ENCODE results near the gene MARS2.
"Not testable (repeated sequence)": the region's sequence is repeated elsewhere in the genome, so short reads cannot be mapped to it uniquely, and the experiment has no call there.

The MARS2 gene

GRCh38 chr2:197711578-197711977 lies 6.4 kb downstream of the MARS2 start:
- DNase-seq (ENCODE audit: low read depth in 2 of 2): peak in 1 of 2 donors; percentile 38
- TF ChIP-seq CTCF (IDR thresholded peaks at IDR 0.05; ENCODE audit: low read depth, low read length): no peak
- no peak overlapping the region for H3K4me3 ChIP-seq (replicated peaks in 1 of 2; ENCODE audit: low read depth in 2 of 2, low read length in 2 of 2)

GRCh38 chr2:197713271-197713670 lies 8.1 kb downstream of the MARS2 start:
- no peak overlapping the region for H3K4me3 ChIP-seq (replicated peaks in 1 of 2; ENCODE audit: low read depth in 2 of 2, low read length in 2 of 2)
- TF ChIP-seq CTCF (IDR thresholded peaks at IDR 0.05; ENCODE audit: low read depth, low read length): no peak
- DNase-seq (ENCODE audit: low read depth in 2 of 2): no peak

- H3K4me3 ChIP-seq (replicated peaks in 1 of 2; ENCODE audit: low read depth in 2 of 2, low read length in 2 of 2): no peak overlapping the region
- no peak for DNase-seq (ENCODE audit: low read depth in 2 of 2)
- no peak for TF ChIP-seq CTCF (IDR thresholded peaks at IDR 0.05; ENCODE audit: low read depth, low read length)
These were observed 12.7 kb downstream of the MARS2 start for GRCh38 chr2:197717863-197718262.

- no peak for DNase-seq (ENCODE audit: low read depth in 2 of 2)
- TF ChIP-seq CTCF (IDR thresholded peaks at IDR 0.05; ENCODE audit: low read depth, low read length): no peak
- no peak overlapping the region for H3K4me3 ChIP-seq (replicated peaks in 1 of 2; ENCODE audit: low read depth in 2 of 2, low read length in 2 of 2)
These were observed 21.8 kb downstream of the MARS2 start for GRCh38 chr2:197727011-197727410.

GRCh38 chr2:197728555-197729544 lies 23.7 kb downstream of the MARS2 start:
- not testable (repeated sequence) for DNase-seq (ENCODE audit: low read depth in 2 of 2); H3K4me3 ChIP-seq (replicated peaks in 1 of 2; ENCODE audit: low read depth in 2 of 2, low read length in 2 of 2)

GRCh38 chr2:197740200-197740599 lies 35.0 kb downstream of the MARS2 start:
- no peak for TF ChIP-seq CTCF (IDR thresholded peaks at IDR 0.05; ENCODE audit: low read depth, low read length)
- no peak for DNase-seq (ENCODE audit: low read depth in 2 of 2)
- no peak overlapping the region for H3K4me3 ChIP-seq (replicated peaks in 1 of 2; ENCODE audit: low read depth in 2 of 2, low read length in 2 of 2)
